Cardiac muscle cell (in vitro differentiated cells and primary cell): Measurements from ENCODE around the gene PAQR5. TPM values are rescaled to one million over a fixed set of nuclear protein-coding genes. Genes with fewer than 3 reads are reported as not detected.

Experiments used
- DNase-seq, 2 donors: peaks; one replicate each; pipeline versions ENCODE4 v3.0.0 to v3.0.0-alpha.2; 2010 to 2017; ENCODE audit warnings: low read depth in 1 of 2, low spot score in 1 of 2
- H3K27ac ChIP-seq: fragments of 200-600 bp; sonication (generic); 2 replicates; pipeline ENCODE4 v1.5.1; 2016
- H3K27me3 ChIP-seq: fragments of 200-600 bp; sonication (generic); 2 replicates; pipeline ENCODE4 v1.6.0; 2016; ENCODE audit warnings: control low read depth
- H3K36me3 ChIP-seq: fragments of 200-600 bp; sonication (generic); 2 replicates; pipeline ENCODE4 v1.5.1; 2016; ENCODE audit warnings: control low read depth
- H3K4me1 ChIP-seq: fragments of 200-600 bp; sonication (generic); 2 replicates; pipeline ENCODE4 v1.8.1; 2017; ENCODE audit warnings: low read depth, mild to moderate bottlenecking, mixed run types
- H3K4me3 ChIP-seq: fragments of 200-600 bp; sonication (generic); 2 replicates; pipeline ENCODE4 v1.5.1; 2016; ENCODE audit warnings: mild to moderate bottlenecking
- H3K9me3 ChIP-seq: fragments of 200-600 bp; sonication (generic); 2 replicates; pipeline ENCODE4 v1.5.1; 2017; ENCODE audit warnings: low read depth, mild to moderate bottlenecking, control low read depth
- CTCF ChIP-seq: IDR thresholded peaks from 2 replicates; pipeline ENCODE4 v1.5.1; 2012; ENCODE audit warnings: low read depth, mild to moderate bottlenecking, low read length
- polyA plus RNA-seq: library from polyadenylated mRNA; unstranded; fragments of >200 nt; fragmentation: Nextera tagmentation; extraction: Ambion mirVana; gene quantifications from 2 replicates; pipeline ENCODE4 v1.2.1, GENCODE V29; 2016
- total RNA-seq: library from RNA; depleted of rRNA; stranded (reverse); fragments of >200 nt; gene quantifications from 2 replicates; pipeline ENCODE4 v1.2.3, GENCODE V29; 2016

Gene PAQR5
- total and polyA plus RNA-seq, 2 experiments from 2014 or later, result 0.18 to 0.39 TPM

GRCh38 chr15:69307939-69308338 is 9.2 kb downstream of the PAQR5 start:
- no peak for TF ChIP-seq CTCF
- Histone ChIP-seq H3K36me3 (no peaks in the 10 kb centered on the region), H3K4me1 (no peaks in the 10 kb centered on the region), H3K4me3 (no peak overlapping the region), H3K27me3 (no peaks in the 10 kb centered on the region), H3K27ac (no peak overlapping the region), H3K9me3 (no peaks in the 10 kb centered on the region)
- DNase-seq, result no peak

GRCh38 chr15:69308949-69309348 is 10.2 kb downstream of the PAQR5 start:
- Histone ChIP-seq H3K27me3 (no peaks in the 10 kb centered on the region), H3K9me3 (no peaks in the 10 kb centered on the region), H3K4me1 (no peaks in the 10 kb centered on the region), H3K27ac (no peak overlapping the region), H3K36me3 (no peaks in the 10 kb centered on the region), H3K4me3 (no peak overlapping the region)
- DNase-seq, result no peak
- no peak for TF ChIP-seq CTCF

GRCh38 chr15:69311319-69311721 is 12.6 kb downstream of the PAQR5 start:
- DNase-seq, result no peak
- Histone ChIP-seq H3K27ac (no peak overlapping the region), H3K36me3 (no peaks in the 10 kb centered on the region), H3K4me1 (no peaks in the 10 kb centered on the region), H3K27me3 (no peaks in the 10 kb centered on the region), H3K4me3 (no peak overlapping the region), H3K9me3 (no peaks in the 10 kb centered on the region)
- TF ChIP-seq CTCF, result no peak

- Histone ChIP-seq H3K4me3 (no peak overlapping the region), H3K27me3 (no peaks in the 10 kb centered on the region), H3K4me1 (no peaks in the 10 kb centered on the region), H3K36me3 (no peaks in the 10 kb centered on the region), H3K27ac (no peak overlapping the region), H3K9me3 (no peaks in the 10 kb centered on the region)
- DNase-seq, result no peak
- no peak for TF ChIP-seq CTCF
Observed at GRCh38 chr15:69313432-69314000, 14.8 kb downstream of the PAQR5 start.

- Histone ChIP-seq H3K27ac (no peak overlapping the region), H3K4me3 (no peak overlapping the region), H3K4me1 (no peaks in the 10 kb centered on the region), H3K36me3 (no peaks in the 10 kb centered on the region), H3K27me3 (no peaks in the 10 kb centered on the region), H3K9me3 (no peaks in the 10 kb centered on the region)
- no peak for TF ChIP-seq CTCF
- no peak for DNase-seq
Observed at GRCh38 chr15:69314131-69314530, 15.4 kb downstream of the PAQR5 start.

GRCh38 chr15:69314736-69315135 is 16.0 kb downstream of the PAQR5 start:
- no peak for DNase-seq
- Histone ChIP-seq H3K27me3 (no peaks in the 10 kb centered on the region), H3K27ac (no peak overlapping the region), H3K4me1 (no peaks in the 10 kb centered on the region), H3K36me3 (no peaks in the 10 kb centered on the region), H3K4me3 (no peak overlapping the region), H3K9me3 (no peaks in the 10 kb centered on the region)
- TF ChIP-seq CTCF, result no peak
